Subcutaneous adipose tissue (tissue), 4 donors: ENCODE results near the gene SBF2. TPM values are rescaled to one million over a fixed set of nuclear protein-coding genes. Genes with fewer than 3 reads are reported as not detected.

Experiments
- CTCF ChIP-seq: fragments of 450-650 bp; IDR thresholded peaks from one replicate; pipeline ENCODE4 v1.5.1; 2016; ENCODE audit warnings: low read depth, mild to moderate bottlenecking, control low read depth, antibody characterized with exemption, moderate library complexity
- total RNA-seq, 4 donors: library from RNA; depleted of rRNA; stranded (reverse); fragments of >200 nt; gene quantifications; one replicate each; pipeline ENCODE4 v1.1.0, GENCODE V29; 2016

The SBF2 gene
- total RNA-seq, 4 donors from 2014 or later, result 87.2 to 103 (median 97.3) TPM

- no peak for TF ChIP-seq CTCF
Measured at GRCh38 chr11:10308201-10308954, 14.4 kb upstream of the SBF2 start.

- no peak for TF ChIP-seq CTCF
Measured at GRCh38 chr11:10307400-10308200, 13.6 kb upstream of the SBF2 start.

GRCh38 chr11:10307022-10307399, 13.0 kb upstream of the SBF2 start:
- no peak for TF ChIP-seq CTCF

GRCh38 chr11:10305964-10306918, 12.2 kb upstream of the SBF2 start:
- no peak for TF ChIP-seq CTCF

- TF ChIP-seq CTCF, result no peak
Measured at GRCh38 chr11:10305262-10305963, 11.4 kb upstream of the SBF2 start.

- no peak for TF ChIP-seq CTCF
Measured at GRCh38 chr11:10304495-10305261, 10.7 kb upstream of the SBF2 start, which contains the start of gene ADM. TSS of gene ADM (plus strand) at chr11:10305073. CDS start at chr11:10305701, 628 bp downstream.
